Measurements from ENCODE around the gene LRRN2. TPM values are rescaled to one million over a fixed set of nuclear protein-coding genes. Genes with fewer than 3 reads are reported as not detected.
A peak's percentile ranks its signal among the peaks of the same experiment; 100 is the strongest.
"Not testable (repeated sequence)": the region's sequence is repeated elsewhere in the genome, so short reads cannot be mapped to it uniquely, and the experiment has no call there.

LRRN2 gene
- under 1 TPM in 2 of 6 donors, not detected in 4; 0.11 to 0.25 TPM for polyA plus RNA-seq (ENCODE audit: low read depth in 6 of 6)

DNA sequence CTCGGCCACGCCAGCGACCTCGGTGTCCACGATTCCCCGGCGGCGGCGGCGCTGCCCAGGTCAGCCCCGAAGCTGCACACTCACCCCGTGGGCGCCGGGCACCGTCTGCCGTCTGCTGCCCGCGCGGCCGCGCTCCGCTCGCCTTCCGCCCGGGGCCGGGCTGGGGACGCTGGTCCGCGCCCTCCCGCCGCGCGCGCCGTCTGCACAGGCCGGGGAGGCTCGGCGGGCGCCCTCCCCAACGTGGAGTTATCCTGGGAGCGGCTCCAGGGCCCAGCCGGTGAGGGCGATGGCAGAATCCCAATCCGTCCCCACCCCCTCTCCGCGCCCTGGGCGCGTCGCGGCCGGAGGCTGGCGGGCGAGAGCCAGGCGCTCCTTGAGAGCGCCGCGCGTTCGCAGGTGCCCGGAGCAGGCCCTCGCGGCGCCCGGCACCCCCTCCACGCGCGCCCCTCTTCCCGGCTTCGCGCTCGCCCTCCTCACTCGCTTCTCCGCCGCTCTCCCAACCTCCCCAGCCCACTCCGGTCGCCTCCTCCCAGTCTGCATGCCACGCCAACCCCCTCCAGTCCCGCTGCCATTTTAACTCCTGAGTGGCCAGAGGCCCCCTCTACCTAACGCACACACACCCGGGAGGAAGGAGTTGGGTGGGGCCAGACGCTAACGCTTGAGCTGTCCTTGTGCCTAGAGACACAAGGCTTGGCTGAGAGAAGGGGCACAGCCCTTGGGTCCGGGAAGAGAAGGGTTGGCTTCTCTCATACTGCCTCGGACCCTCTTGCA lies at the start of gene LRRN2:
TSS of gene LRRN2 (minus strand) at position 503 of the 771 bp plus-strand sequence. CDS start 65,746 bp downstream, outside the sequence.
- Mint-ChIP-seq H3K4me1 (peaks cover 14 to 24% (median 15%) of the 10 kb centered on the region in 3 donors), H3K27me3 (peaks cover 23 to 59% (median 55%) of the 10 kb centered on the region in 3 donors), H3K27ac (peak within 1 kb of the TSS in 1 of 6 donors; percentile 25), H3K4me3 (peak within 1 kb of the TSS in 7 of 8 donors; percentile 67 to 91 (median 78)), H3K9me3 (peaks cover 0 to 3% (median 0%) of the 10 kb centered on the region in 7 donors), H3K36me3 (no peaks in the 10 kb centered on the region)
- DNase-seq, result no peak
- ATAC-seq (ENCODE audit: low read depth in 2 of 2), result no peak

DNA sequence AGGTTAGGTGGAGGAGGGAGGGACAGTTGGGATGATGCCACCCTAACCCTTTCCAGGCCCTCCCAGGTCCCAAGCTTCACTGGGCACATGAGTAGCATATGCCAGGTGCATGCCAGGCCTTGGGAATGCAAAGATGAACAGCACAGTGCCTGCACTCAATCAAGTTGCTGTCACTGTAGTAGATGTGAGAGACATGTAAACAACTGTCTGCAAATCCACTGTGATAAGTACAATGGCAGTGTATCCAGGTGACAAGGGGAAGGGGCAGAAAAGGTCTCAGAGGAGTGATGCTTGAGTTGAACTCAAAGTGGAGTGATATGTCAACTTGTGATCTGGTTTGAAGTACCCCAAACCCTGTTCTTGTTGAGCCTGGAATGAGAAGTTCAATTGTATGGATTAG lies 49.5 kb upstream of the LRRN2 start:
- DNase-seq (no peak), ATAC-seq (ENCODE audit: low read depth in 2 of 2) (no peak)
- Mint-ChIP-seq H3K4me3 (no peak overlapping the region), H3K36me3 (peaks cover 8 to 11% of the 10 kb centered on the region in 2 donors), H3K4me1 (no peaks in the 10 kb centered on the region), H3K27me3 (peaks cover 51 to 80% (median 75%) of the 10 kb centered on the region in 3 donors), H3K9me3 (peaks cover 4 to 35% (median 25%) of the 10 kb centered on the region in 7 donors), H3K27ac (no peak overlapping the region)

DNA sequence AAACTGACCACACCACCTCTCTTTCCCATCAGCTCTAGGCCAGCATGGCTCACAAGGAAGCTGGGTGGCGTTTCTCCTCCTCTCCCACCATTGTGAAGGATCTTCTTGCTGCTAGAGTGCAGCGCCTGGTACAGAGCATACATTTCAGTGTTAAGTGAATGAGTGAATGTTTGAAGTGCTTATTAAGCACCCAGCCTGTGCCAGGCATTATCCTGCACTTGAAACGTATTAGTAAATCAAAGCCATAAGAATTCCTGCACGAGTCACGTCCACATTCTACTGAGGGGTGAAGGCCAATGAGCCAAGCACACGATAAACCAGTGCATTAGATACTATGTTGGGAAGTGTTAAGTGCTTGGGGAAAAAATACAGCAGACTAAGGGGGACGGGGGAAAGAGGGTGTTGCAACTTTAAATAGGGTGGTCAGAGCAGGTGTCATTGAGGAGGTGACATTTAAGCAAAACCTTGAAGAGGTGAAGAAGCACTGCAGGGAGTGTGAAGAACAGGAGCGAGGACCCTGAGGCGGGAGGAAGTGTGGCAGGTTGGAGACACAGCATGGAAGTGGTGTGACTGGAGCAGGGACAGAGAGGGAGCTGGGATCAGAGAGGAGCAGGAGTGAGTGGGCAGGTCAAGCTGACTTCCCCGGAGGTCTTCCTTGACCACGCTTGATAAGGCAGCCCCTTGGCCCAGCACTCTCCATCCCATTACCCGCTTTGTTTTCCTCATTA lies 48.5 kb upstream of the LRRN2 start:
- Mint-ChIP-seq H3K36me3 (peaks cover 8 to 9% of the 10 kb centered on the region in 2 donors), H3K4me1 (no peaks in the 10 kb centered on the region), H3K4me3 (peak overlapping the region in 1 of 8 donors; percentile 53), H3K27me3 (peaks cover 56 to 89% (median 77%) of the 10 kb centered on the region in 3 donors), H3K27ac (peak overlapping the region in 1 of 6 donors; percentile 71), H3K9me3 (peaks cover 4 to 25% (median 18%) of the 10 kb centered on the region in 7 donors)
- ATAC-seq (ENCODE audit: low read depth in 2 of 2) (no peak), DNase-seq (no peak)

DNA sequence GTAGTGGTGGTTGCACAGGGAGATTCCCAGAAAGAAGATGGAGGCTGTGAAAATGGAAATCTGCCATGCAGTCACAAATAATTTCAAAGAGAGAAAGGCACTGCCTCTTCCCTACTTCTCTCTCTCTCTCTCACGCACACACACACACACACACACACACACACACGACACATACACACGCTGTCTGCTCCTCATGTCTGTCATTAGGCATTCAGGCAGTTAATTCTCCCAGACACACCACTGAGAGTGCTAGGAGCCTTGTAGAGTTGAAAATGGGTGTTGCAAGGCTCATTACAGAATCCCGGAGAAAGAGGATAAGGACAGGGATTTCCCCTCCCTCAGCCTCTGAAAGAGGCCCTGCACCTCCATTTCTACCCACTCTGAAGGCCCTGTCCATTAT lies 47.8 kb upstream of the LRRN2 start:
- Mint-ChIP-seq H3K4me3 (no peak overlapping the region), H3K27ac (peak overlapping the region in 1 of 6 donors; percentile 51), H3K9me3 (peaks cover 2 to 18% (median 11%) of the 10 kb centered on the region in 7 donors), H3K4me1 (no peaks in the 10 kb centered on the region), H3K36me3 (peaks cover 2 to 4% of the 10 kb centered on the region in 2 donors), H3K27me3 (peaks cover 59 to 91% (median 78%) of the 10 kb centered on the region in 3 donors)
- ATAC-seq (ENCODE audit: low read depth in 2 of 2) (no peak), DNase-seq (no peak)

DNA sequence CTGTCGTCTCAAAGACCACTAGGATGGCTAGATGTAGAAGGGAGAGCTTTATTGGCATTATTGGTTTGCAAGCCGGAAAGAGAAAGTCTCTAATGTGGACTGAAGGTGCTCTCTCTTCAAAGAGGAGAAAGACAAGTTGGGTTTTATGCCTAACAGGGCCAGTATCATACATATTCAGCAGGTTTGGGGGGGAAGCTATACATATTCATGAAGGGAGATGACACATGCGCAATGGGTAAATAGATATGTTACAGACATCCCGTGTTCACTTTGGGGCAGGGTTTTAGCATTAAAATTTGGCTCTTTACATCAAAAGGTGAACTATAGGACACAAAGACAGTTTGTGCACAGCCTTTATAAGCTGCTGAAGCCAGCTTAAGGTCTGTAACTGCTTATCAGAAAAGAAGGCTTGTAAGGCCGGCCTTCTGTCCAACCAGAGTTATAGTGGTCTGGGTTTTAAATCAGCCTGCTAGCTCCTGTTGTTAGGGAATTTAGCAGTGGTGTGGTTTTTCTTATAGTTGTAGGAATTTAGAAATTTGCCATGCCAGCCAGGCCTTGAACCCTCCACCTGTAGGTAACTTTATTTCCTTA lies 46.5 kb upstream of the LRRN2 start:
- DNase-seq (no peak), ATAC-seq (ENCODE audit: low read depth in 2 of 2) (no peak)
- Mint-ChIP-seq H3K4me3 (no peak overlapping the region), H3K27me3 (peaks cover 58 to 84% (median 69%) of the 10 kb centered on the region in 3 donors), H3K27ac (no peak overlapping the region), H3K9me3 (peaks cover 0 to 7% (median 3%) of the 10 kb centered on the region in 7 donors), H3K36me3 (no peaks in the 10 kb centered on the region), H3K4me1 (no peaks in the 10 kb centered on the region)

DNA sequence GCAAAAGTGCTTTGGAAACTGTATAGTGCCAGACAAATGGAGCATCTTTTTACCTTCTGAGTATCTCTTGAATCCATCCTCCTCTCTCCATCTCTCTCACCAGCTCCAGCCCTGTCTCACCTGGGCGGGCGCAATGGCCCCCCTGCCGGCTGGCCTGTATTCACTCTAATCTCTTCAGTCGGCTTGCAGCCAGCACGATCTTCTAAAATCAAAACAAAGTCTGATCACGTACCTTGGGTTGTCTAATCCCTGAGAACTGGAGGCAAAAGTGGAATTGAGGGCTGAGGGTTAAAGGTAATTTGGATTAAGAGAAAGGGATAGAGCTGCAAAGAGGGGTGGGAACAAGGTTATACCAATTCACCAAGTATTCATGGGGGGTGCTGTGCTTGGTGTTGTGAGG lies 46.0 kb upstream of the LRRN2 start:
- DNase-seq, result no peak
- Mint-ChIP-seq H3K4me3 (no peak overlapping the region), H3K27me3 (peaks cover 55 to 81% (median 66%) of the 10 kb centered on the region in 3 donors), H3K9me3 (peaks cover 0 to 3% (median 0%) of the 10 kb centered on the region in 7 donors), H3K4me1 (no peaks in the 10 kb centered on the region), H3K27ac (no peak overlapping the region), H3K36me3 (no peaks in the 10 kb centered on the region)
- no peak for ATAC-seq (ENCODE audit: low read depth in 2 of 2)

DNA sequence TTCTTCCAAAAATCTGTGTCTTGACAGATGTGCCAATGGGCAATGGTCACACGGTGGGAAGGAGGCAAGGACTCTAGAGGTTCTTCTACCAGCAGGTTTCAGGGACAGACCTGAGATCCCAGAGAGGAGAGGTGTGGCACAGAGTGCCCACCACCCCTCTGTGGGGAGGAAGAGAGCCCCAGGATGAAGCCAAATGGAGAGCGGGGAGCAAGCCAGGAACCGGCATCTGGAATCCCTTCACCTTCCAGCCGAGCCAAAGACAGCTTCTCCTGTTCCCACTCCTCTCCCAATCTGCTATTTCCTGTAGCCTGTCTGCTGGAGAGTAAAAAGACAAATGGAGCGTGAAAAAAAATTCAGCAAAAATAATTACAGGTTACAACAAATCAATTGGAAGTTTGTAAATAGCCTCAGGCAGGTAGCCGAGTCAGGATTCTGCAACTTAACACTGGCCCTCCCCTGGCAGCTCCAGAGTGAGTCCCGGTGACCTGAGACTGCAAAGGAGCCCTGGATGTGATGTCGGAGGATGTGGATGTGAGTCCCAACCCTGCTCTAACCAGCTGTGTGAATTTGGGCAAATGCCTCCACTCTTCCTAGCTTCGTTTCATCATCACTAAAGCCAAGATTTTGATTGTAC lies 45.4 kb upstream of the LRRN2 start:
- ATAC-seq (ENCODE audit: low read depth in 2 of 2), result no peak
- no peak for DNase-seq
- Mint-ChIP-seq H3K27ac (no peak overlapping the region), H3K4me3 (no peak overlapping the region), H3K27me3 (peaks cover 56 to 83% (median 67%) of the 10 kb centered on the region in 3 donors), H3K4me1 (no peaks in the 10 kb centered on the region), H3K36me3 (no peaks in the 10 kb centered on the region), H3K9me3 (peaks cover 0 to 1% (median 0%) of the 10 kb centered on the region in 7 donors)

DNA sequence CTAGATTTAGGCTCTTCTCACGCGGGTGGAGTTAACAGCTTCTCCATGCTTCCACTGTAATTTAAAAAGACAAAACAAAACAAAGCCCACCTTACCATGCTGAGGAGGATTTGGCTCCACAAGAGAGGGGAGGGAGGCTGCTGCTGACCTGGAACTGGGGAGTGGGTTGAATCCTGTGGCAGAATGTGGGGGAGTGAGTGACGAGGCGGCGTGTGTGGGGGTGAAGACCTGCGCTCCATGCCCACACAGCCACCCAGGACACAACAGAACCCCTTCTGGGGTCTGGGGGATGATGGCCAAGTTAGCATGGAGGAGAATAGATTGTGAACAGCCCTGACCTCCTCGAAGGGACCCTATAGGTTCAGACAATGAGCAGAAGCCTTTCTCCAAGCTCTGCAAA lies 44.0 kb upstream of the LRRN2 start:
- H3K4me3 Mint-ChIP-seq, result no peak overlapping the region
- H3K4me1 Mint-ChIP-seq, result no peaks in the 10 kb centered on the region
- DNase-seq (no peak), ATAC-seq (ENCODE audit: low read depth in 2 of 2) (no peak)
- peaks cover 0 to 1% (median 0%) of the 10 kb centered on the region in 7 donors for H3K9me3 Mint-ChIP-seq
- peaks cover 43 to 77% (median 60%) of the 10 kb centered on the region in 3 donors for H3K27me3 Mint-ChIP-seq
- no peak overlapping the region for H3K27ac Mint-ChIP-seq
- H3K36me3 Mint-ChIP-seq, result no peaks in the 10 kb centered on the region

DNA sequence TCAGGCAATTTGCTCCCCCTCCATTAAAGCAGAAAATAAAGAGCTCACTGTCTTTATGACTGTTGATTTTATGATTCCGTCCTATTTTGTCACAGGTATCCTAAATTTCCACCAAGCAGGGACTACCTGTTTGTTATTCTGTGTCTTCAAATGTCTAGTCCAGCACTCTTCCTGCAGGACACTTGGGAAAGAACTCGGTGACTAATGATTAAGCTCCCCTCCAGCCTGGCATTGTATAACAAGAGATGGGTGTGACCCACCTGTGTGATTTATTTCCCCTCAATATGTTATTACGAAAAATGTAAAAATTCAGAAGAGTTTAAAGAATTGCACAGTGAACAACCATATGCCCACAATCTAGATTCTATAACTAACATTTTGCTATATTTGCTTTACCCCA lies 42.9 kb upstream of the LRRN2 start:
- no peak overlapping the region for H3K27ac Mint-ChIP-seq
- no peaks in the 10 kb centered on the region for H3K36me3 Mint-ChIP-seq
- DNase-seq, result no peak
- no peaks in the 10 kb centered on the region for H3K4me1 Mint-ChIP-seq
- no peaks in the 10 kb centered on the region for H3K9me3 Mint-ChIP-seq
- no peak overlapping the region for H3K4me3 Mint-ChIP-seq
- peaks cover 39 to 67% (median 50%) of the 10 kb centered on the region in 3 donors for H3K27me3 Mint-ChIP-seq
- ATAC-seq (ENCODE audit: low read depth in 2 of 2), result no peak

DNA sequence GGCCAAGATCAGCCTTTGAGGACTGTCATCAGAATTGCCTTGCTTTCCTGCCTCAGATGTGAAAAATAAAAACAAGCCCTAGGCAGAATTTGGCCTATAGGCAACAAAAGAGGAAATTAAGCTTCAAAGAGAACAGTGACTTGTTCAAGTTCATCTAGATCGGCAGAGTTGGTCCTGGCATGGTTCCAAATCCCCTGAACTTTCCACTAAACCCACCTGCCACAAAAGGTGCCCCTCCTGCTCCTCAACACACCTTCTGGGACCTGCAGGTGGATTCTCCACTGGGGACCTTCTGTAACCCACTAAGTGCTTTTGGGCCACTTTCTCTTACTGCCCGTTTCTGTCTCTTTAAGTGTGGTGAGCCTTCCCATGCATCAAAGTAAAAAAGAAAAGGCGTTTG lies 42.5 kb upstream of the LRRN2 start:
- ATAC-seq (ENCODE audit: low read depth in 2 of 2) (no peak), DNase-seq (no peak)
- H3K27me3 Mint-ChIP-seq, result peaks cover 40 to 62% (median 46%) of the 10 kb centered on the region in 3 donors
- H3K4me3 Mint-ChIP-seq, result no peak overlapping the region
- H3K4me1 Mint-ChIP-seq, result no peaks in the 10 kb centered on the region
- no peaks in the 10 kb centered on the region for H3K9me3 Mint-ChIP-seq
- H3K27ac Mint-ChIP-seq, result no peak overlapping the region
- H3K36me3 Mint-ChIP-seq, result no peaks in the 10 kb centered on the region

DNA sequence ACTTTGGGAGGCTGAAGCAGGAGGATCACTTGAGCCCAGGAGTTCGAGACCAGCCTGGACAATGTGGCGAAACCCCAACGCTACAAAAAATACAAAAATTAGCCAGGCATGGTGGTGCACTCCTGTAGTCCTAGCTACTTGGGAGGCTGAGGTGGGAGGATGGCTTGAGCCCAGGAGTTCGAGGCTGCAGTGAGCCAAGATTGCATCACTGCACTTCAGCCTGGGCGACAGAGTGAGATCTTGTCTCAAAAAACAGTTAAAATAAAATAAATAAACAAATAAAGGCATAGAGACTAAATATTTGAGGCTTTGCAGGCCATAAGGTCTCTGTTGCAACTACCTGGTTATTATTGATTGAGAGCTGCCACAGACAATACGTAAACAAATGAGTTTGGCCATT lies 41.9 kb upstream of the LRRN2 start:
- H3K27ac Mint-ChIP-seq; H3K4me3 Mint-ChIP-seq; H3K4me1 Mint-ChIP-seq; H3K36me3 Mint-ChIP-seq; H3K9me3 Mint-ChIP-seq; ATAC-seq (ENCODE audit: low read depth in 2 of 2); DNase-seq: not testable (repeated sequence)
- H3K27me3 Mint-ChIP-seq, result peaks cover 37 to 56% (median 40%) of the 10 kb centered on the region in 3 donors

DNA sequence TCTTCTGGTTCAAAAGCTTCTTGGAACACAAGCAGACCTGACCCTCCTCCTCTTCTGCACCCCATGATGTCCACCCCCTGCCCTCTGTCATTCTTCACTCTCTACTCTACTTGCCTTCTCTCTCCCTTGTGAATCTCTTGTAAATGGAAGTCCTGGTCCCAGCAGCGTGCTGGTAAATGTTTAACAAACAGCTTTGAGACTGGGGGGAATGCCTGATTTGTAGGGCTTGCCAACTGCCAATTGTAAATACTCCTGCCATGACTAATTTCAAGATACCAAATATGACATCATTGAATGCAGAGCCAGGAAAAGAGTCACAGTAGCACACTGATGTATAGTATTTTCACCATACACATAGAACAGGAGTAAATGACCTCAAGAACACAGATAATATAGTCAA lies 40.9 kb upstream of the LRRN2 start:
- H3K27me3 Mint-ChIP-seq, result peaks cover 31 to 47% (median 35%) of the 10 kb centered on the region in 3 donors
- H3K27ac Mint-ChIP-seq, result peak overlapping the region in 1 of 6 donors; percentile 31
- H3K36me3 Mint-ChIP-seq, result no peaks in the 10 kb centered on the region
- no peaks in the 10 kb centered on the region for H3K9me3 Mint-ChIP-seq
- no peak overlapping the region for H3K4me3 Mint-ChIP-seq
- DNase-seq (no peak), ATAC-seq (ENCODE audit: low read depth in 2 of 2) (no peak)
- H3K4me1 Mint-ChIP-seq, result no peaks in the 10 kb centered on the region

DNA sequence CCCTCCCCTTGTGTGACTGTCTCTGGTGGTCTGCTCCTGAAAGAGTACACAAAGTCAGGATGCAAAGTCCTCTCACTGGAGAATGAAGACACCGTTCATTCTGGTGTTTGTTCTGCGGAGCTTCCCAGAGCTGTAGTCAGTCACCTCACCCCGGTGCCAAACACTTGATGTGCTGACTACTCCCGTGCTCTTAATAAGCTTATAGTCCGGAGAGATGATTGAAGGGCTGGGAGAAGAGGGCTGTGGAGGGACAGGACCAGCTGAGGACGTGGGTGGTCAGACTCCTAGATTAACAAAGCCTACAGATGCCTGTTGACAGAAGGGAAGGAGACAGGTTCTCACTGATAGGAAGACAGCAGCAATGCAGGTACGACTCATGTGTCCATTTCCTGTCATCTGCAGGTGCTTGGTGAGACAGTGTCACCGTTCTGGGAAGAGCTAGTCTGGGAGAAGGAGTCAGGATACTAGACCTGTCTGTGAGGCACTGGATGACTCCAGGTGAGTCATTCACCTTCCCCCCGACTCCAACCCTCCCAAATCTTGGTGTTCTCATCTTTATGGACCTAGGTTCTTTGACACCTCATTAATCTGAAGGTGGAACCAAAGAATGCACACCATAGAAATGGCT lies 40.4 kb upstream of the LRRN2 start:
- Mint-ChIP-seq H3K36me3 (no peaks in the 10 kb centered on the region), H3K27me3 (peaks cover 29 to 41% (median 31%) of the 10 kb centered on the region in 3 donors), H3K27ac (no peak overlapping the region), H3K4me1 (no peaks in the 10 kb centered on the region), H3K4me3 (no peak overlapping the region), H3K9me3 (no peaks in the 10 kb centered on the region)
- DNase-seq, result no peak
- no peak for ATAC-seq (ENCODE audit: low read depth in 2 of 2)
